ENCODE data around the gene AOC1.

The AOC1 gene

DNA sequence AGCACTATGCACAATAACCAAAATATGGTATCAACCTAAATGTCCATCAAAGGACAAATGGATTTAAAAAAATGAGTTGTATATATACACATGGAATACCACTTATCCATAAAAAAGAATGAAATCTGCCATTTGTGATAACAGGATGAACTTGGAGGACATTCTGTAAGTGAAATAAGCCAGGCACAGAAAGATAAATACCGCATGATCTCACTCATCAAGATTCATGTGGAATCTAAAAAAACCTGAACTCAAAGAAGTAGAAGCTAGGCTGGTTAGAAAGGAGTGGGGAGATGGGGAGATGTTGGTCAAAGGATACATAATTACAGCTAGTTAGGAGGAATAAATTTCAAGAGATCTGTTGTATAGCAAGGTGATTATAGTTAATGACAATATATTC is 17.3 kb upstream of the AOC1 start:
- no peak for DNase-seq

DNA sequence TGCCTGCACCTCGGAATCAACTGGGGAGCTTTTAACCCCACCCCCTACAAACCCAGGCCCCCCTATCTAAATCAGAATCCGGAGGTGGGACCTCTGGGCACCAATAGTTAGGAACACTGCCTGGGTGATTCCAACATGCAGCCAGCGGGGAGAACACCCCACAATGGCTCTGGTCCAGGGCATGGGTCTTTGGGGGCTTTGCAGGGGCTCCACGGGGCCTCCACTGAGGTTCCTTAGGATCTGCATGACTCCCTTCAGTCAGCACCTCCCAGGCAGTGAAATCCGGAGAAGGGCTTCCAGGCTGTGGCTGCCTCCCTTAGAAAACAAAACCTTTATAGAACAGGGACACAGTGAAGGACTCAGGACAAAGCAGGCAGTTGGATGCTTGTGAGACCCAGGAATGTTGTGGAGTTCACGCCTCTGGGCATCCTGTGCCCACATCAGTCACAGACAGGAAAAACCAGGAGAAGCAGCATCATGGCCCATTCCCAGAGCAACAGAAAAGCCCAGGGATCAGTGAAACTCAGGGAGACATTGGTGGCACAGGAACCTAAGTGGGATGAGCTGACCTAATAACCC is 16.5 kb upstream of the AOC1 start:
- no peak for DNase-seq

- DNase-seq: no peak
These were observed 13.2 kb upstream of the AOC1 start for GRCh38 chr7:150838965-150839650.

DNA sequence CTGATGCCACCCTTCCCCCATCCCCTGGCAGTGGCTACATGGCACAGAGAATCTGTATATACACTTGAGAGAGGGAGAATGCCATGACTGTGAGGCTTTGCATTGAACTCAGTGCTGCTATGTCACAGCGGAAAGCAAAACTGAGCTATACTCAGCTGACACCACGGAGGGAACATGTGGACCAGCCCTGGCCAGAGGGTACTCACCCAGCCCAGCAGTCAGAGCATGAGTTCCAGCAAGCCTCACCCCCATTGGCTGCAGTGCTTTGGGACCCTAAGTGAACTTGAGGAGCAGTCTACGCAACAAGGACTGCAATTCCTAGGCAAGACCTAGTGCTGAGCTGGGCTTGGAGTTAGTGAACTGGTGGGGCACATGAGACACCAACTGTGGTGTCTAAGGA is 10.3 kb upstream of the AOC1 start:
- DNase-seq: no peak

GRCh38 chr7:150842716-150843115 is 9.6 kb upstream of the AOC1 start:
- DNase-seq: no peak

GRCh38 chr7:150845421-150845861 is 6.9 kb upstream of the AOC1 start:
- DNase-seq: no peak

- no peak for DNase-seq
These were observed 5.8 kb upstream of the AOC1 start for GRCh38 chr7:150846291-150847115.

GRCh38 chr7:150847536-150847935 is 4.8 kb upstream of the AOC1 start:
- DNase-seq: no peak

DNA sequence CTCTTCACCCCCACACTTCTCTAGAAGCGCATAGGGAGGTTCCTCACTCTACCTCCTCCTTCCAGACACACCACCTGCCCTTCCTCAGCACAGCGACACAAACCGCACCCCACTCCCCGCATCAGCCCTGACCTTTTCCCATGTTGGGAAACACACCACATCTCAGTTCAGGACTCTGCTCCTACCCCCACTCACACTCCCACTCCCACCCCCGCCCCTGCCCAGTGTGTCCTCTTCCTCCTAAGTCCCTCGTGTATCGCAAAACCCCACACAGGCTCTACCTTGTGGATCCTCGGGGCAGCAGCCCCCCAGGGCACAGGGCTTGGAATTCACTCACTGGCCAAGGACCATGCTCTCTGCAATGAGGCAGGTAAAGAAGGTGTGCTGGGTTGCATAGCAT is 4.2 kb upstream of the AOC1 start:
- DNase-seq: no peak

GRCh38 chr7:150848561-150849115 is 3.7 kb upstream of the AOC1 start:
- DNase-seq: no peak

DNA sequence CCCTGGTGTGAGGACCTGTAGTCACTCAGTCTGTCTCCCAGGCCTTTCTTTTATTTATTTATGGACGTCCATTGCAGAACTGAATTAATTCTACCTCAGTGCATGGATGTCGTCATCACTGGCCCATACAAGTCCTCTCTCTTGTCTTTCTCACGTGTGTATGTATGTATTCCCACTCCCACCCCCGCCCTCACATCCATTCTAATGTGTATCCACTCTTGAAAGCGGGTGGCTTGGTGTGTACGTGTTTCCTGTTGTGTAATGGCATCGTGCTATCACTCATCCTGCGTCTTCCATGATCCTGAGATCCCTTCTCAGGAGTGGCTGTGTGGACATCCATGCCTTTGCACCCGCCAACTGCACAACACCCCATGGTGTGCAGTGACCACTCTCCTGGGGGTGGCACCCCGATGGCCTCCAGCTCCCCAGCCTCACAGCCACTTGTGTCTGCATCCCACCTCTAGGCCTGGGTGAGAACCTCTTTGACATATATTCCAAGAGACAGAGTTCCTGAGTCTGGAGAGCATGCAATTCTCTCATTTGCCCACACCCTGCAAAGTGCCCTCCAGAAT is 3.0 kb upstream of the AOC1 start:
- no peak for DNase-seq

DNA sequence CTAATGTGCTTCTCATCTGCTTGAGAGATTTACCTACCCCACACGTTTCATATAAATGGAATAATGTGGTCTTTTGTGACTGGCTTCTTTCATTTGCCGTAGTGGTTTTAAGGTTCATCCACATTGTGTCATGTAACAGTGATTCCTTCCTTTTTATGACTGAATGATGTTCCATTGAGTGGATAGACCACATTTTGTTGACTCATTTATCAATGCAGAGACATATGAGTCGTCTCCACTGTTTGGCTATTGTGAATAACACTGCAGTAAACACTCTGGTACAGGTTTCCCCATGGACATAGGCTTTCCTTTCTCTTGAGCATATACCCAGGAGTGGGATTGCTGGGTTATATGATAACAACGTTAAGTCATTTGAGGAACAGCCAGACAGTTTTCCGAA is 2.0 kb upstream of the AOC1 start:
- no peak for DNase-seq

DNA sequence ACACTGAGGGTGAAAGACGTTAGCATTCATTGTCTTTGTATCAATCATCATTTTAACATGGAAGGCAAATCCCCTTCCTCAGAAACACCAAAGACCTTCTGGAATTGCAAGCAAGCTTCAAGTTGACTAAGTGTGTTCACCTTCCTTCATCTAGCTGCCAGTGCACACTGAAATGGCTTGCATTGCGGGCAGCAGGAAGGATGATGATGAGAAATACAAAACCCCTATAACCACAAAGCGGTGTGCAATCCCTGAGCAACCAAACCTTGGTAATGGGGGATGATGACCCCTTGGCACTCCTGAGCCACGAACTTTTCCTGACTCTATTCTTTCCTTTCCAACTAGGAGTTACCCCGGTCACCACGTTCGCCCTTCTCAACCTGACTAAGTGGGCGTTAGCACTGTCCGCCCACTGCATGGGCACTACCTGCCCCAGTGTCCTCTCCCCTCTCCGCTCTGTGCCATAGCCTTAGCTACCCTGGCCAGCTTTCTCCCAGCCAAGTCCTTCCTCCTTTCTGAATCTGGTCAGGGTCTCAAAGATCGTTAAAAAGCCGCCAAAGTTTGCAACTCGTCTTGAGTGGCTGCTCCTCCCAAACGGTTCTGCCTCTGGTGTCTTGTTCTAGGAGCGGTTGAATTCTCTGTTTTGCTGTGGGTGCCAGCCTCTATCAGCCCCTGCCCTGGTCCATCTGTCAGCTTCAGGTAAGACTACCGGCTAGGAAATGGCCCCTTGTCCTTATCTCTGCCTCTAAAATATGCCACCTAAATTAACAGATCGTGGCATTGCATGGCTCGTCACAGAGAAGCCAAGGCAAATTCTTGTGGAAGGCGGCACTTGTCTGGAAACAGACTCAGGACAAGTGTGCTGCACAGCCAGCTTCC is 586 bp upstream of the AOC1 start:
- no peak for DNase-seq

DNA sequence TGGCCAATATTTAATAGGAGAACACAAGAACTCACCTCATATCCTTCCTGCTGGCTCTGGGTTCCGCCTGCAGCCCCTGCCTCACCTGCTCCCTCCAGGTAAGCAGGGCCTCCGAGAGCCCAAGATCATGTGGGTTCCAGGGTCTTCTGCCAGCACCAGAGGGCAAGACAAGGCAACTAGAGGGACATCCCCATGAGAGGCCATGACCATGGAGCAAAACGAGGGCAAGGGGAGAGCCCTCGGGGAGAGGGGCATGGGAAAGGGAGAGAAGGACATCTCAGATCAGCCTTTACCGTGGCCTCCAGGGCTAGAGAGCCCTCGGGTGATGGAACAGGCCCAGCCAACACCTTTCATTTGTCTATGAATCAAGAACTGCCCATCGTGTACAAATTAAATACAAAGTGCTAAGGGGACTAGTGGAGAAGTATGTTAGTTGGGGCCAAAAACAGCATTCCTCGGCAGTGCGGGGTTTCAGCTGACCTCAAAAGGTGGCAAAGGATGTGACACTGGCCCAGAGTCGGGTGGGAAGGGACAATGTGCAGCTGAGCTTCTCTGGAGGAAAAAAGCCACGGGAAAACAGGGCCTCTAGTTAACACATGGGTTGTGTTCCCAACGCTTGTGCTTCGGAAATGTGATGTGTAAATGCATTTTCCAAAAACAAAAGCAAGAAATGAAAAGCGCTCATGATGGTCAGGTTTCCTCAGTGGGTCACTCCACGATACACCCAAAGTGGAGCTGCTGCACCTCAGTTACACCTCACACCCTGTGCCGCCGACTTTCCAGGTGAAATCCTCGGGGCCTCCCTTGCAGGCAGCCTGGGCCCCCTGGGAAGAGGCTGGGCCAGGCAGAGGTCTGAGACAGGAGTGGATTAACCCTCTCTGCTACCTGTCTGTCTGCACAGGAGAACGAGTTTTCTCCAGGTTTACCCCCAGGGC is 2.0 kb downstream of the AOC1 start:
- DNase-seq: no peak

DNA sequence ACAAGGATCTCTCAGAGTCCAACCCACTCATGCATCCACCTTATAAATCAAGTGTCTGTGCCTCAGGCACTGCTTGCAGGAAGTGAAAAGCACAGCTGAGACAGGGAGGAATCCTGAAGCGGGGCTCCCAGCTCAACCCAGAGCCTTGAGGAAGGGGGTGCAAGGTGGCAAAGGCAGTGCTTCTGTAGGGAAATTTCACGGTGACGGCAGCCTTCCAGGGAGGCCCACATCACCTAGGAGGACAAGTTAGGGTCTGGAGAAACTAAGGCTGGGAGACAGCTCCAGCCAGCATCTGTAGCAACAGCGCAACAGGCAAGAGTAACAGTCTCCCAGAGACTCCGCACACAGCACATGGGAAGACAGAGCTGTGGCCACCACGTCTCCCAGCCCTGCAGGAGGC is 2.7 kb downstream of the AOC1 start:
- no peak for DNase-seq

DNA sequence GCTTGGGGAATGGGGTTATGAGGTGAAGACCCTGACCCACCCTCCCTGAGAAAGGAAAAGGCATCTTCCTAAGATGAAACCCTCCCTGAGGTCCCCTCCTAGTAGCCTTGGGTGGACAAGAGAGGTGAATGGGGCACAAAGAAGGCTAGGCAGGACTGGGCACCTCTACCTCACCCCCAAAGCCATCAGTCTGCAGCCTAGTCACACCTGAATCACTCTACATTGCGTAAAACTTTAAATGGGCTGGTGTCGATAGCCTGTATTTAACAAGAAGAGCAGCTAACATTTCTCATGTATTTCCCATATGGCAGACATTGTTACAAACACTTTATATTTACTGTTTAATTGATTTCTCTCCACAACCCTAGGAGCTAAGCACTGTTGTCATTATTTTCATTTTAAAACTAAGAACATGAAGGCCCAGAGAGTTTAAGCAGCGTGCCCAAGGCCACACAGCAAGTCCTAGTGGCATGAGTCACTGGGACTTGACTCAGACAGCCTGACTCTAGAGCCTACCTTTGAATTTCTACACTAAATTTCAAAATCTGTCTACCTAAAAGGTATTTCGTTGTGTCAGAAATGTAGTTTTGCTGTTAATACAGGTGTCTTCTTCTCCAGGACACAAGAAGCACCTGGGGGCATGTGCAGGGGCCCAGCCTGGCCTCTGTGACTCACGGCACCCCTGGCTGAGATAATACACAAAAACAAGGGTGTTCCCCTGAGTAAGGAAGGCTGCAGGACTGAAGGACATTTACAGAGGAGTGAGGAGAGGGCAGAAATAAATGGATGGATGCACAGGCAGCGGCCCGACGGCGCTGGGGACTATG is 3.4 kb downstream of the AOC1 start:
- DNase-seq: no peak

GRCh38 chr7:150856303-150857275 is 4.3 kb downstream of the AOC1 start:
- DNase-seq: no peak

DNA sequence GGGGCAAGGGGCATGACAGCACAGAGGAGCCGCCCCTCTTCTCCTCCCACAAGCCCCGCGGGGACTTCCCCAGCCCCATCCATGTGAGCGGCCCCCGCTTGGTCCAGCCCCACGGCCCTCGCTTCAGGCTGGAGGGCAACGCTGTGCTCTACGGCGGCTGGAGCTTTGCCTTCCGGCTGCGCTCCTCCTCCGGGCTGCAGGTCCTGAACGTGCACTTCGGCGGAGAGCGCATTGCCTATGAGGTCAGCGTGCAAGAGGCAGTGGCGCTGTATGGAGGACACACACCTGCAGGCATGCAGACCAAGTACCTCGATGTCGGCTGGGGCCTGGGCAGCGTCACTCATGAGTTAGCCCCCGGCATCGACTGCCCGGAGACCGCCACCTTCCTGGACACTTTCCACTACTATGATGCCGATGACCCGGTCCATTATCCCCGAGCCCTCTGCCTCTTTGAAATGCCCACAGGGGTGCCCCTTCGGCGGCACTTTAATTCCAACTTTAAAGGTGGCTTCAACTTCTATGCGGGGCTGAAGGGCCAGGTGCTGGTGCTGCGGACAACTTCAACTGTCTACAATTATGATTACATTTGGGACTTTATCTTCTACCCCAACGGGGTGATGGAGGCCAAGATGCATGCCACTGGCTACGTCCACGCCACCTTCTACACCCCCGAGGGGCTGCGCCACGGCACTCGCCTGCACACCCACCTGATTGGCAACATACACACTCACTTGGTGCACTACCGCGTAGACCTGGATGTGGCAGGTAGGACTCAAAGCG is 5.1 kb downstream of the AOC1 start:
- DNase-seq: no peak
